HepG2 (cell line): Measurements from ENCODE around the gene ARHGAP22.

ENCODE experiments used
- ETV5 ChIP-seq: IDR thresholded peaks from 2 replicates; pipeline ENCODE4 v1.6.1; 2018; ENCODE audit warnings: missing biosample characterization, missing genetic modification reagents, inconsistent platforms, borderline replicate concordance
- GABPA ChIP-seq, 2 experiments: IDR thresholded peaks; 2 replicates each; pipeline ENCODE4 v1.6.1; 2011 to 2016; ENCODE audit warnings: low read depth in 2 of 2, low read length in 1 of 2, missing biosample characterization in 1 of 2, missing genetic modification characterization in 1 of 2
- MLX ChIP-seq: IDR thresholded peaks from 2 replicates; pipeline ENCODE4 v1.6.1; 2016
- MTA1 ChIP-seq: sonication (generic); formaldehyde crosslinking; IDR thresholded peaks from 2 replicates; pipeline ENCODE4 v1.4.0; 2020; ENCODE audit warnings: missing genetic modification reagents, mild to moderate bottlenecking, borderline replicate concordance
- MYPOP ChIP-seq: sonication (generic); formaldehyde crosslinking; IDR thresholded peaks from 2 replicates; pipeline ENCODE4 v1.8.1; 2023; ENCODE audit warnings: mild to moderate bottlenecking, moderate library complexity, missing genetic modification reagents
- POLR2A ChIP-seq, 2 experiments: IDR thresholded peaks; 2 replicates each; pipeline ENCODE4 v1.6.1; 2011; ENCODE audit warnings: low read depth in 2 of 2, low read length in 2 of 2, mild to moderate bottlenecking in 1 of 2, moderate library complexity in 1 of 2; ENCODE audit not compliant: insufficient read depth in 1 of 2
- SOX13 ChIP-seq, 3 experiments: fragments of 450-650 bp in 1 of 3; sonication (generic) in 1 of 3; formaldehyde crosslinking in 1 of 3; IDR thresholded peaks in 2 of 3; conservative IDR thresholded peaks in 1 of 3; 2 replicates each; pipeline versions ENCODE4 v1.5.0 to v1.6.1; 2016 to 2020; ENCODE audit warnings: antibody characterized with exemption in 1 of 3, mild to moderate bottlenecking in 1 of 3, missing compliant biosample characterization in 1 of 3, missing genetic modification reagents in 1 of 3, moderate library complexity in 1 of 3
- STAT6 ChIP-seq: sonication (generic); formaldehyde crosslinking; IDR thresholded peaks from 2 replicates; pipeline ENCODE4 v1.4.0; 2020; ENCODE audit warnings: missing genetic modification reagents, mild to moderate bottlenecking, borderline replicate concordance
- TBP ChIP-seq: sonication (generic); formaldehyde crosslinking; IDR thresholded peaks from 2 replicates; pipeline ENCODE4 v1.5.0; 2020; ENCODE audit warnings: missing genetic modification reagents
- THRA ChIP-seq: sonication (generic); formaldehyde crosslinking; IDR thresholded peaks from 2 replicates; pipeline ENCODE4 v1.4.0; 2020; ENCODE audit warnings: missing genetic modification reagents, borderline replicate concordance
- ZNF512 ChIP-seq: sonication (generic); formaldehyde crosslinking; IDR thresholded peaks from 2 replicates; pipeline ENCODE4 v1.4.0; 2020; ENCODE audit warnings: mild to moderate bottlenecking, missing genetic modification reagents
- ZNF775 ChIP-seq: sonication (generic); formaldehyde crosslinking; IDR thresholded peaks from 2 replicates; pipeline ENCODE4 v1.4.0; 2020; ENCODE audit warnings: missing genetic modification reagents, mild to moderate bottlenecking, moderate library complexity, borderline replicate concordance

- no peak for TF ChIP-seq ETV5 (CRISPR knock-in tag)
- no peak for TF ChIP-seq ZNF512 (CRISPR knock-in tag)
- TF ChIP-seq MTA1 (CRISPR knock-in tag), result no peak
- no peak for TF ChIP-seq MLX (CRISPR knock-in tag)
- no peak for TF ChIP-seq THRA (CRISPR knock-in tag)
- no peak for TF ChIP-seq GABPA (IDR thresholded peaks at IDR 0.05; ENCODE audit: low read depth, low read length)
- TF ChIP-seq GABPA (CRISPR knock-in tag; IDR thresholded peaks at IDR 0.05; ENCODE audit: low read depth), result no peak
- no peak for TF ChIP-seq ZNF775 (CRISPR knock-in tag)
- no peak for TF ChIP-seq POLR2A (IDR thresholded peaks at IDR 0.05; ENCODE audit: insufficient read depth in 1 of 2, low read depth in 2 of 2, low read length in 2 of 2)
- TF ChIP-seq MYPOP (CRISPR knock-in tag), result no peak
- no peak for TF ChIP-seq TBP (CRISPR knock-in tag)
- no peak for TF ChIP-seq SOX13 (IDR thresholded peaks at IDR 0.05)
- TF ChIP-seq SOX13 (CRISPR knock-in tag; conservative IDR thresholded peaks at IDR 0.05 in 1 of 2, IDR thresholded peaks at IDR 0.05 in 1 of 2), result no peak
- no peak for TF ChIP-seq STAT6 (CRISPR knock-in tag)
Measured at GRCh38 chr10:48444861-48445841, 159.7 kb downstream of the ARHGAP22 start.
